ENCODE data around the gene GPR150. TPM values are rescaled to one million over a fixed set of nuclear protein-coding genes. Genes with fewer than 3 reads are reported as not detected.
"Not testable (repeated sequence)": the region's sequence is repeated elsewhere in the genome, so short reads cannot be mapped to it uniquely, and the experiment has no call there.

The GPR150 gene
- total RNA-seq, 3 donors from 2014 or later: 0.28 to 0.49 (median 0.41) TPM

DNA sequence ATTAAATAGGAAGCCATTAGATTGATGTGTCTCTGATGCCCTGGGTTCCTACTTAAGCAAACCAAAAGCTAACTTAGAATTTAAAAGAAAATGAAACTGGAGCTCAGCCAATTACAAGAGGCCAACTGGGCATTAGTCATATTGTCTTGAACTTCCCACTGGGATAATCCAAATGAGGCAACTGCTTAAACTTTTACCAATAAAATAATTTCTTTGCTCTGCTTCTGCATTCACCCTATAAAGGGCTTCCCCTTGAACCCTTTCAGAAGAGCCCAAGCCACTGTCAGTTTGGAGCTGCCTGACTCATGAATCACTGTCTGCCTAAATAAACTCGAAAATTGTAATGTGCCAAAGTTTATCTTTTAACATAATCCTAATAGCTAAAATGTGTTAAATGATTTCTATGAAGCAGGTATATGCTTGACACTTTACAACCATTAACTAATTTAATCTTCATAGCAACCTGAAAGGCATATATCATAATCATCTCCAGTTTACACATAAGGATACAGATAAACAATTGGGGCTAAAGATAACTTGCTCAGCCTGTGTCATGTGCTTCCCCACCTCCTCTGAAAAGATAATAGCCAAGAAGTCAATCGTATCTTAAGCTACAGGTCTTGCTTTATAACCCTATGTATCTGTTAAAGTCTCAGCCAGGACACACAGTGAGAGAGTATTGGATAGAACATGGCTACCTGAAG is 11.5 kb downstream of the GPR150 start:
- Histone ChIP-seq H3K4me1 (ENCODE audit: low read depth) (peaks cover 10% of the 10 kb centered on the region), H3K4me3 (no peak overlapping the region), H3K9me3 (no peaks in the 10 kb centered on the region), H3K36me3 (ENCODE audit: low read depth) (no peaks in the 10 kb centered on the region)
- intact Hi-C loops (cut with DNase I, micrococcal nuclease): no loop called here
- TF ChIP-seq, protein P1, sequence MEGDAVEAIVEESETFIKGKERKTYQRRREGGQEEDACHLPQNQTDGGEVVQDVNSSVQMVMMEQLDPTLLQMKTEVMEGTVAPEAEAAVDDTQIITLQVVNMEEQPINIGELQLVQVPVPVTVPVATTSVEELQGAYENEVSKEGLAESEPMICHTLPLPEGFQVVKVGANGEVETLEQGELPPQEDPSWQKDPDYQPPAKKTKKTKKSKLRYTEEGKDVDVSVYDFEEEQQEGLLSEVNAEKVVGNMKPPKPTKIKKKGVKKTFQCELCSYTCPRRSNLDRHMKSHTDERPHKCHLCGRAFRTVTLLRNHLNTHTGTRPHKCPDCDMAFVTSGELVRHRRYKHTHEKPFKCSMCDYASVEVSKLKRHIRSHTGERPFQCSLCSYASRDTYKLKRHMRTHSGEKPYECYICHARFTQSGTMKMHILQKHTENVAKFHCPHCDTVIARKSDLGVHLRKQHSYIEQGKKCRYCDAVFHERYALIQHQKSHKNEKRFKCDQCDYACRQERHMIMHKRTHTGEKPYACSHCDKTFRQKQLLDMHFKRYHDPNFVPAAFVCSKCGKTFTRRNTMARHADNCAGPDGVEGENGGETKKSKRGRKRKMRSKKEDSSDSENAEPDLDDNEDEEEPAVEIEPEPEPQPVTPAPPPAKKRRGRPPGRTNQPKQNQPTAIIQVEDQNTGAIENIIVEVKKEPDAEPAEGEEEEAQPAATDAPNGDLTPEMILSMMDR (IDR thresholded peaks at IDR 0.05): no peak
- ATAC-seq: no peak
- DNase-seq: no peak

DNA sequence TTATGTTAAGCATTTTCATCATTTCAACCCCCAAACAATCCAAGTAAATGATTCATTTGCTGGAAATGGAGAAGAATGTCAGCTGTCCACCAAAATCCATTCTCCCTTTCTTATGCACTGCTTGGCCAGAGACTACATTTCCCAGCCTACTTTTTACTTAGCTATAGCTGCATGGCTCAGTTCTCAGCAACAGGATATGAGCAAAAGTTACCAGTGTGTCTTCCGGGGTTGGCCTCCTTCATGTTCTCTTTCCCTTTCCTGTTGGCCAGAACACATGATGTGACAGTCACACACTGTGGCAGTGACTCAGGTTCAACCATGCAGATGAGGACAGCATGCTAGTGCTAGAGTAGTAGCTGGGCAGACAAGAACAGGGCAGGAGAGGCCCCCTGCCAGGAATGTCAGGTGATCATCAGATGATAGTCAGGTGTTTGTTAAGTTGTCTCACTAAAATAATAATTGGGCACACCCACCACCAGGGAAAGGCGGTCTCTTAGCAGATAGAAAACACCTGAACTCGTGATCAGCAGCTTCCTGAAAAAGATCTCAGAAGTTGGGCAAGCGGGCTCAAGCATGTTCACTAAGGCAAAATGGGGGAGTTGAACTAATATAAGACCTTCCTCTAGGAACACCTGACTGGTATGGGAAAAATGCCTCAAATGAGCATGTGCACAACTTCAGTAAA is 12.2 kb downstream of the GPR150 start:
- ATAC-seq (peak; percentile 79), DNase-seq (no peak)
- no peaks in the 10 kb centered on the region for H3K36me3 ChIP-seq (ENCODE audit: low read depth)
- intact Hi-C loops (cut with DNase I, micrococcal nuclease): no loop called here
- H3K4me1 ChIP-seq (ENCODE audit: low read depth): peaks cover 10% of the 10 kb centered on the region
- H3K9me3 ChIP-seq: no peaks in the 10 kb centered on the region
- H3K4me3 ChIP-seq: no peak overlapping the region
- TF ChIP-seq, protein P1 (IDR thresholded peaks at IDR 0.05): no peak

- DNase-seq; H3K4me3 ChIP-seq; H3K36me3 ChIP-seq (ENCODE audit: low read depth); H3K4me1 ChIP-seq (ENCODE audit: low read depth); H3K9me3 ChIP-seq; intact Hi-C loops (cut with DNase I, micrococcal nuclease); ATAC-seq: not testable (repeated sequence)
Observed at GRCh38 chr5:95632942-95633341, 13.1 kb downstream of the GPR150 start.

DNA sequence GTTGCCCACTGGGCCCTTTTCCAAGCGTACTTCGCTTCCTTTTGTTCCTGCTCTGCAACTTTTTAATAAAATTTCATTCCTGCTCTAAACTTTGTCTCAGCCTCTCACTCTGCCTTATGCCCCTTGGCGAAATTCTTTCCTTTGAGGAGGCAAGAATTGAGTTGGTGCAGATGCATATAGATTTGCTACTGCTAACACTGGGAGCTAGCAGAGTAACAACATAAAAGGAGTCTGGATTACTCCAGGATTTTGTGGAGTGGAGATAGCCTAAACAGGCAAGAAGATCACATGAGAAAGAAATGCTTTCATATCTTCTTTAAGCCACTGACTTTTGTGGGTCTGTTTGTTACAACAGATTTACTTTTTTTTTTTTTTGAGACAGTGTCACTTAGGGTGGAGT is 13.8 kb downstream of the GPR150 start:
- Histone ChIP-seq H3K4me3 (no peak overlapping the region), H3K4me1 (ENCODE audit: low read depth) (peaks cover 5% of the 10 kb centered on the region), H3K9me3 (no peaks in the 10 kb centered on the region), H3K36me3 (ENCODE audit: low read depth) (no peaks in the 10 kb centered on the region)
- intact Hi-C loops (cut with DNase I, micrococcal nuclease): no loop called here
- TF ChIP-seq, protein P1 (IDR thresholded peaks at IDR 0.05): no peak
- no peak for ATAC-seq
- DNase-seq: no peak

GRCh38 chr5:95634081-95634480 is 14.2 kb downstream of the GPR150 start:
- Histone ChIP-seq H3K9me3 (no peaks in the 10 kb centered on the region), H3K4me1 (ENCODE audit: low read depth) (peaks cover under 1% of the 10 kb centered on the region), H3K36me3 (ENCODE audit: low read depth) (no peaks in the 10 kb centered on the region), H3K4me3 (no peak overlapping the region)
- no peak for DNase-seq
- ATAC-seq: no peak
- intact Hi-C loops (cut with DNase I, micrococcal nuclease): no loop called here
- TF ChIP-seq, protein P1 (IDR thresholded peaks at IDR 0.05): no peak

GRCh38 chr5:95638632-95639031 is 18.7 kb downstream of the GPR150 start:
- ATAC-seq (no peak), DNase-seq (no peak)
- TF ChIP-seq, protein P1 (IDR thresholded peaks at IDR 0.05): no peak
- intact Hi-C loops (cut with DNase I, micrococcal nuclease): no loop called here
- Histone ChIP-seq H3K9me3 (no peaks in the 10 kb centered on the region), H3K4me3 (no peak overlapping the region), H3K36me3 (ENCODE audit: low read depth) (no peaks in the 10 kb centered on the region), H3K4me1 (ENCODE audit: low read depth) (no peaks in the 10 kb centered on the region)
